ENCODE results near the gene NCKAP1. TPM values are rescaled to one million over a fixed set of nuclear protein-coding genes. Genes with fewer than 3 reads are reported as not detected.

NCKAP1 gene
- total and polyA plus RNA-seq, 2 donors (not counting 3 experiments of a cell fraction or from before 2014, with no cell fraction given), result 49.4 to 130 TPM

- intact Hi-C loops (cut with micrococcal nuclease), result no loop called here
- no peak overlapping the region for H2AFZ ChIP-seq (ENCODE audit: low read depth, low read length)
- DNase-seq (ENCODE audit: low read depth, low spot score) (no peak), FAIRE-seq (no peak)
- no peak overlapping the region for H3K4me2 ChIP-seq (ENCODE audit: insufficient read depth, low read length)
- CTCF ChIA-PET, result interaction anchor here (0.6 to 1.0 kb wide), 2 partner anchors 35 to 61 kb away, joined by 3 to 4 read pairs; no protein-coding TSS in a partner anchor
- H3K4me1 ChIP-seq (ENCODE audit: control insufficient read depth, extremely low read depth, insufficient read depth, low read length), result no peaks in the 10 kb centered on the region
- H3K36me3 ChIP-seq (ENCODE audit: control insufficient read depth in 2 of 2, extremely low read depth in 1 of 2, insufficient read depth in 2 of 2, low read length in 2 of 2), result peaks cover 0 to 9% of the 10 kb centered on the region in 2 experiments
- H4K20me1 ChIP-seq (replicated peaks; ENCODE audit: control insufficient read depth, extremely low read depth, insufficient read depth, low read length), result peaks cover 2% of the 10 kb centered on the region
- H3K9me1 ChIP-seq (replicated peaks; ENCODE audit: control insufficient read depth, extremely low read depth, insufficient read depth, low read length), result no peaks in the 10 kb centered on the region
- H3K4me3 ChIP-seq (replicated peaks in 1 of 3; ENCODE audit: insufficient read depth in 1 of 3, low read depth in 1 of 3, low read length in 3 of 3), result no peak overlapping the region
- H3K79me2 ChIP-seq (ENCODE audit: control insufficient read depth, insufficient read depth, low read length), result no peaks in the 10 kb centered on the region
- dilution Hi-C loops (cut with MboI; ENCODE audit: extremely low pct_ligation_motif_present, low sequenced_read_pairs), result no loop called here
- H3K9me3 ChIP-seq (replicated peaks; ENCODE audit: control insufficient read depth, insufficient read depth, low read length), result no peaks in the 10 kb centered on the region
- no peaks in the 10 kb centered on the region for H3K27me3 ChIP-seq (ENCODE audit: control insufficient read depth in 2 of 2, insufficient read depth in 2 of 2, low read length in 2 of 2)
- H3K27ac ChIP-seq (ENCODE audit: insufficient read depth, low read depth, low read length), result no peak overlapping the region
- TF ChIP-seq GATA2 (IDR thresholded peaks at IDR 0.05; ENCODE audit: insufficient read depth, insufficient read length, low read depth, low read length) (no peak), EZH2 (IDR thresholded peaks at IDR 0.05; ENCODE audit: borderline replicate concordance, low read depth, low read length, severe bottlenecking) (no peak), FOS (IDR thresholded peaks at IDR 0.05; ENCODE audit: borderline replicate concordance, insufficient read depth, low read length) (no peak), POLR2AphosphoS5 (IDR thresholded peaks at IDR 0.05; ENCODE audit: insufficient read depth, low read depth, low read length) (no peak), MYC (IDR thresholded peaks at IDR 0.05; ENCODE audit: low read depth, low read length) (no peak), CTCF (IDR thresholded peaks at IDR 0.05; ENCODE audit: extremely low read depth in 1 of 2, insufficient read depth in 1 of 2, low read depth in 1 of 2, low read length in 2 of 2) (no peak), POLR2A (IDR thresholded peaks at IDR 0.05; ENCODE audit: low read depth, low read length) (no peak), MAX (IDR thresholded peaks at IDR 0.05; ENCODE audit: insufficient read depth, insufficient read length) (no peak), JUN (IDR thresholded peaks at IDR 0.05; ENCODE audit: borderline replicate concordance, insufficient read depth, insufficient read length, low read depth) (no peak)
- no peak overlapping the region for H3K9ac ChIP-seq (replicated peaks; ENCODE audit: extremely low read depth, insufficient read depth, low read length)
- BruUV-seq (replicated peaks), result no TSS peak
- POLR2A ChIA-PET, result no interaction called here
These were observed 119.2 kb downstream of the NCKAP1 start for GRCh38 chr2:182918961-182919652.

All from endothelial cell of umbilical vein (primary cell).